ENCODE measurements around the gene SSNA1.

Gene SSNA1, protein sequence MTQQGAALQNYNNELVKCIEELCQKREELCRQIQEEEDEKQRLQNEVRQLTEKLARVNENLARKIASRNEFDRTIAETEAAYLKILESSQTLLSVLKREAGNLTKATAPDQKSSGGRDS

DNA sequence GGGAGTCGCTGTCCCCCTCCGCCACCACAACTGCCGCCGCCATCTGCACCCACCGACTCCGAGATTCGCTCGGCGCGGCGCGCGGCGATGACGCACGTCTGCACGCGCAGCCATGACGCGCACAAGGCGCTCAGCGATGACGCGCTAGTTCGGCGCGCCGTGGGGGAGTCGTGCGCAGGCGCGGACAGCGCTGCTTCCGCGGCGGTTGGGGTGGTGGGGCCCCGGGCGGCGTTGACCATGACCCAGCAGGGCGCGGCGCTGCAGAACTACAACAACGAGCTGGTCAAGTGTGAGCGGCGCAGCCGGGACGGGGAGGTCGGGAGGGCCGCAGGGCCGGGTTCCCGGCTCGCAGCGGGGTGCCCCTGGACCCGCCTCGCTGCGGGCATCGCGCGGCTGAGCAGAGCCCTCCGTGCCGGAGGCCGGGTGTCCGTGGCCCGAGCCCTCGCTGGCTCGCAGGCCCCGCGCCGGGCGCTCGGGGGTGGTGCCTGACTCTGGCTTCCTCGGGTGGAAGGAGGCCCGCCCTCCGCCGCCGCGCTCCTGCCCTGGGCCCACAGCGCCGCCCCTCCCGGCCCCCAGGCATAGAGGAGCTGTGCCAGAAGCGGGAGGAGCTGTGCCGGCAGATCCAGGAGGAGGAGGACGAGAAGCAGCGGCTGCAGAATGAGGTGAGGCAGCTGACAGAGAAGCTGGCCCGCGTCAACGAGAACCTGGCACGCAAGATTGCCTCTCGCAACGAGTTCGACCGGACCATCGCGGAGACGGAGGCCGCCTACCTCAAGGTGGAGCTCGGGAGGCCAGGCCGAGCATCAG, at the start of gene SSNA1, which contains the start of gene ANAPC2:
SSNA1 (plus strand) TSS at position 187 of the 807 bp plus-strand sequence; CDS start at position 238, 51 bp downstream.
ANAPC2 (minus strand) TSS at position 71 of the 807 bp plus-strand sequence; CDS start at position 43, 28 bp downstream.
- DNase-seq: peak; percentile 89

DNA sequence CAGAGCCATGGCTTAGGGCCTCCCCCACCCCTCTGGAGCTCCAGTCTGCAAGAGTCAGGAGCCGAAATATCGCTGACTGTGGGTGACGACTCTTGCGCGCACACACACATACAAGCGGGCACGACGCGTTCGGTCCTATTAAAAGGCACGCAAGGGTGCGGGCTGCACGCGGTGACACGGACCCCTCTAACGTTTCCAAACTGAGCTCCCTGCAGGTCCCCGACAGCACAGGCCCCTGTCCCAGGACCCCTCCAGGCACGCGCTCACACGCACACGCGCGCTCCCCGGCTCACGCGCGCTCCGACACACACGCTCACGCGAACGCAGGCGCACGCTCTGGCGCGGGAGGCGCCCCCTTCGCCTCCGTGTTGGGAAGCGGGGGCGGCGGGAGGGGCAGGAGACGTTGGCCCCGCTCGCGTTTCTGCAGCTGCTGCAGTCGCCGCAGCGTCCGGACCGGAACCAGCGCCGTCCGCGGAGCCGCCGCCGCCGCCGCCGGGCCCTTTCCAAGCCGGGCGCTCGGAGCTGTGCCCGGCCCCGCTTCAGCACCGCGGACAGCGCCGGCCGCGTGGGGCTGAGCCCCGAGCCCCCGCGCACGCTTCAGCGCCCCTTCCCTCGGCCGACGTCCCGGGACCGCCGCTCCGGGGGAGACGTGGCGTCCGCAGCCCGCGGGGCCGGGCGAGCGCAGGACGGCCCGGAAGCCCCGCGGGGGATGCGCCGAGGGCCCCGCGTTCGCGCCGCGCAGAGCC, 49.6 kb upstream of the SSNA1 start, which contains the start of gene GRIN1:
GRIN1 (plus strand) TSS at position 433 of the 746 bp plus-strand sequence. CDS start 333 bp downstream, outside the sequence.
- no peak for DNase-seq

DNA sequence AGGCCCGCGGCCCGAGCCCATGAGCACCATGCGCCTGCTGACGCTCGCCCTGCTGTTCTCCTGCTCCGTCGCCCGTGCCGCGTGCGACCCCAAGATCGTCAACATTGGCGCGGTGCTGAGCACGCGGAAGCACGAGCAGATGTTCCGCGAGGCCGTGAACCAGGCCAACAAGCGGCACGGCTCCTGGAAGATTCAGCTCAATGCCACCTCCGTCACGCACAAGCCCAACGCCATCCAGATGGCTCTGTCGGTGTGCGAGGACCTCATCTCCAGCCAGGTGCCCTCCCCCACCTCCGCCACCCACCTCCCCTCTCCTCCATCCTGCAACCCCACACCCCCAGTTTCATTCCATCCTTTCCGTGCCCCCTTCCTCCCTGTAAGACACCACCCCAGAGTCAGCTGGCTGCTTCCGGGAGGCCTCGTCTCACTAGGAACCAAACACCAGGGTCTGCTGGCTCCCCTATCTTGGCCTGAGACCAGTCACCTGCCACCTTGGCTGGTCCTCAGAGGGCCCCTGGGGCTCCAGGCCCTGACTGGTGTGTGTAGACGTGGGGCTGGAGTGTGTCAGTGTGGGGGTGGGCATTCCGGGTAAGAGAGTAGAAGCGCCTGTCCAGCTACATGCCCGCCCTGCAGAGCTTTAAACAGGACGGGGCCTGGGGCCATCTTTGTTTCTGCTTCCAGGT, 48.9 kb upstream of the SSNA1 start:
- no peak for DNase-seq

DNA sequence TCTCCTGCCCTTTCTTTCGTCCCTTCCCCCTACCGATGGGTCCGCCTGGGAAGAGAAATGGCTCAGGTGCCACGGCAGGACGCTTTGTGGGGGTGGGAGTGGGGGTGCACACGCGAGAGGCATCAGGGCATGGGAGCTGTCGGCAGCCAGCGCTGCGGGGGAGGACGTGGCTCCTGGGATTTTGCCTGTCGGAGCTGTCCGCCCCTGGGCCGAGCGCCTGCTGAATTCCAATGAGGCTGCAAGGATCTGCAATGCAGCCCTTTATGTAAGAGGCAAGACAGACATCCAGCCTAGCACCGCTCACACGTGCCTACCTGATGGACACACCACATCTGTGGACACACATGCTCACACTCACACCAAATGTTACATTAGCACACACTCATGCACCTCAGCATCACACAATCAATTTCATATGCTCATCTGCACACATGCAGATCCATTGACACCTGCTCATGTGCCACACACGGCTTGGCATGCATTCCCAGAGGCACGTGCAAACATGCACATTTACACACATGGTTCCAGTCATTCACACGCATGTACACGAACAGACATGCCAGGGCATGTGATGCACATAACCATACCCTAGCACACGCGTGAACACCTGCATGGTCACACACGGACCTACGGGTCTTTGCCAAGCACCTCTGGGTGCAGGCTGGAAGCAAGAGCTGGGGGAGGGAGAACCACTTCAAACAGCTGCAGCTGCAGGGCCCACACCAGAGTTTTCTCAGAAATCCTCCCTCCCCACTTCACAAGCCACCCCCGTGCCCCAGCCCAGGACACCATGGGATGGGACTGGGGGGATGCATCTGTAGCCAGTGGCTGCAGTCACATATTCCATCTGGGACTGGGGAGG, 48.1 kb upstream of the SSNA1 start:
- DNase-seq: no peak

DNA sequence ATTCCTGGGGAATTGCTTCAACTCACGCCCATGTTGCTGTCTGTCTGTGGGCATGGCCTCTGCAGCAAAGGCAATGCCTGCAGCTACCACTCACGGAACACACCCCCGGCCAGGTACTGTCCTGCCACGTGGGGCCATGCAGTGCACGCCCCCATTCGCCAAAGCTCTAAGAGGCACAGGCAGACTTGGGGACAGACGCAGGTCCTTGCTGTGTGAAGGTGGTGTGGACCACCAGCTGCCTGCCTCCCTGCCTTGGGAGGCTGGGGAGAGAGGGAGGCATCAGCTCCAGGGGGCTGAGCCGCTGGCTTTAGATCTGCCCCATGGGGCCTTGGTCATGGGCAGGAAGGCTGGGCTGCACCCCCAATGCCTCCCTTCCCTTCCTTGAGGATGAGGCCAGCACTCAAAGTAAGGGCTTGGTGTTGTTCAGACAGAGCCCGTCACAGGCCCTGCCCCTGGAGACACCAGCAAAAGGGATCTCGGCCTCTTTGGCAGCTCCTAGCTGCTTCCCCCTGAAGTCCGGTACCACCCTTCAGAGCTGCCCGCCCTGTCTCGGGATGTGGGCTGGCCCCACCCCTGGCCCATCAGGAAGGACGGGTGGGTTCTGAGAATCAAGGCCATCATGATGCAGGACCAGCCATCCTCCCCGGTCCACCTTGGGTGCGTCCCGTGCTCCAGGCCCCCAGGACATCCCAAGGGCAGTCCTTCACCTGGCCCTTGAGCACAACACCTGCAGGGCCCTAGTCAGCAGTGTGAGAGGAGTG, 47.2 kb upstream of the SSNA1 start:
- no peak for DNase-seq

DNA sequence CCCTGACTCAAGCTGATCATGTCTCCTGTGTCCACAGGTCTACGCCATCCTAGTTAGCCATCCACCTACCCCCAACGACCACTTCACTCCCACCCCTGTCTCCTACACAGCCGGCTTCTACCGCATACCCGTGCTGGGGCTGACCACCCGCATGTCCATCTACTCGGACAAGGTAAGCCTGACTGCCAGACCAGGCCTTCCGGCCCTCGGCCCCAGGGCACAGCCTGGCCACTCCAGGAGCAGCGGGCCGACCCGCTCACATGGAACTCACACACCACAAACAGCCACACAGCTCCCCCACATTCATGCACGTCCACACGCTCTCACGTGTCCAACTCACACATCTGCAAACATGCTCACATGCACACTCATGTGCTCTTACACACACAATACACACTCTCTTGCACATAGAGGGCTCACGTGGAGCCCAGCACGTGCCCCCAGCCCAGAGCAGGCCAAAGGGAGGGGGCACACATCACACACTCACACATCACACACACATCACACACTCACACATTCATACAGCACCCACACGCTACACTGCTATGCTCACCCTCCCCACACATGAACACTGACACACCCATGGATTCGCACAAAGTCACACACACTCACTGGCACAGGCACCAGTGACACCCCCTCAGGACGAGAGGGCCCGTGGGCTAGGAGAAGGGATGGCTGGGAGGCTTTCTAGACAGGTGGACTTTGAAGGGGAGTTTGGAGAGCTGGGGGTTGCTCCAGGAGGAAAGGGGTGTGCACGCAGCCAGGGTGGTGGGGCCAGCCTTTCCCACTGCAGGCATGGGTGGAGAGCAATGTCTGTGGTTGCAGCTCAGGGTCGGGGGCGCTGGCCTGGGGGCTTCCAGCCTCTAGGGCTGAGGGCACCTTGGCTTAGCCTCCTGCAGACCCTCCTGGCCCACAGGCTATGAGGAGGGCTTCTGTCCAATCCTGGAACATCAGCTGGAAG, 46.2 kb upstream of the SSNA1 start:
- no peak for DNase-seq

DNA sequence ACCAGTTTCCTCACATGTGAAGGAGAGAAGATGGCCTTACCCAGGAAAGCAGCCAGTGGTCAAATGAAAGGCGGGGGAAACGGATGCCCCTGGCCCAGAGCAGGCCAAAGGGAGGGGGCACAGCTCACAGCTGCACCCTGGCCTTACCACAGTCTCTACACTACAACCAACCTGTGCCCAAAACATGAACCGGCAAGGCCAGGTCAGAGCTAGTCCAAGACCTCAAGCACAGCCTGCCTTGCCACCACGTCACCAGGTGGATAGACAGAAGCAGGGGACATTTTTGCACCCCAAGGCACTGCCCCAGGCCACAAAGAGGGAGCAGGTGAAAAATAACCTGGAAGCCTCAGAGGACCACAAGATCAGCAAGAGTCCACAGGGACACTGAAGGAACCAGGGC, 45.0 kb upstream of the SSNA1 start:
- DNase-seq: no peak

DNA sequence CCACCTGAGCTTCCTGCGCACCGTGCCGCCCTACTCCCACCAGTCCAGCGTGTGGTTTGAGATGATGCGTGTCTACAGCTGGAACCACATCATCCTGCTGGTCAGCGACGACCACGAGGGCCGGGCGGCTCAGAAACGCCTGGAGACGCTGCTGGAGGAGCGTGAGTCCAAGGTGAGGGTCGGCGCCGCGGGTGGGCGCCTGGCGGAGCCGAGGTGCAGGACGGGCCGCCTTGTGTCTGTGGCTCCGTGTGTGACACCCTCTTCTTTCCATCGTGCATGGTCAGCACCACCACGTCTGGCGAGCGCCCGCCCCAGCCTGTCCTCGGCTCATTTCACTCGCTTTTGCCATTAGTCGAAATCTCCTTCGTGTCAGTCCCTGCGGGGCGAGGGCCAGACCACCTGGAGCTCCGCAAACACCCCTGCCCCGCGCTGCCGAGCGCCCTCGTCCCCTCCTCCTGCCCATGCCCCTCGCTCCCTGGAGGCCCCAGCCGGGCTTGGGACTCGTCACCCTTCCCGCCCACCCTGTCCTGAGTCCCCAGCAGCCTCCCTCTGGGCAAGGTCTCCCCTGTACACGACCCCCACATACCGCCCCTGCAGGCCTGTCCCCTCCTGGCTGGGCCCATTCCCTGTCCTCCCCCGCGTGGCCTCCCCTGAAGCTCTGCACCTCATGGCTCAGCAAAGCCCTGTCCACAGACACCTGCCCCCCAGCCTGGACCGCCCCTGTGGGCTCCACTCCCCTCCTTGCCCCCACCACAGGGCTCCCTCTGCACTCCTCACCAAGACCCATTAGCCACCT, 42.5 kb upstream of the SSNA1 start:
- no peak for DNase-seq

DNA sequence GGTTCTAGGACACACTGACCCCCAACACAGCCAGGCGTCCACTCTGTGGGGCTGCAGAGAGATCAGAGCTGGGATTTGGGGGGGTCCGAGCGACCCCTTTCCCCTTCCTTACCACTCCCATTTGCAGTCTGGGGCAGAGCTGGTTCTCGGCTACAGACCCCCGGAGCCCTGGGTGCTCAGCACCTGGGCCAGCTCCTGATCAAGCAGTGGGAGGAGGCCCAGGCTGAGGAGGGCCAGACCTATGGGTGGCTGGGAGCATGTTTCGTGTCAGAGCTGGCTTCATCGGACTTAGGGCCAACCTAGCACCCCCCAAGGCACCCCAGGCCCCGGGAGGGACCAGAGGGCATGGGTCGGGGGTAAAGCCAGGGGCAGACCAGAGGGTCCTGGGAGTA, 42.0 kb upstream of the SSNA1 start:
- DNase-seq: no peak

DNA sequence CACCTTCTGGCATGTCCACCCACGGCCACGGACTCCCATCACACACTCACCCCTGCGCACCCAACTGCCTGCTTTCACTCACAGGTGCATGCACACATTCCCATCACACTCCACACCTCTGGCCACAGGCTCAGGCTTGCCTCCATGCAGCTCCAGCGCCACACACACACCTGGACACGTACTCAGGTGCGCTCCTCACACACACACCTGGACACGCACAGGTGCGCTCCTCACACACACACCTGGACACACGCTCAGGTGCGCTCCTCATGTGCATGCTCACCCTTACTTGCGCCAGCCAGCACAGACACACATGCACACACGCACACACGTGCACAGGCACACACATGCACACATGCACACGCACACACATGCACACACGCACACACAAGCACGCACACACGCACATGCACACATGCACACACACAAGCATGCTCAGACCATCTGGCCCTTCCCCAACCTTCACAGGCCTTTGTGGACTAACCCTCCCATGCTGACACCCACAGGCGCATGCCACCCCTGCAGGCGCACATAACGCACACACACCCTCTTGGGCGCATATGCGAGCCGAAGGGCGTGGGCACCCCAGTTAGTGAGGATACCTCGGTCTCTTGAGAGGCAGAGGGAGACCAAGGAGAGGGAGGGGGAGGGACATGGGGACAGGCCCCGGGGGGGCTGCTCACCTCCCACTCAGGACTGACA, 41.2 kb upstream of the SSNA1 start:
- no peak for DNase-seq

DNA sequence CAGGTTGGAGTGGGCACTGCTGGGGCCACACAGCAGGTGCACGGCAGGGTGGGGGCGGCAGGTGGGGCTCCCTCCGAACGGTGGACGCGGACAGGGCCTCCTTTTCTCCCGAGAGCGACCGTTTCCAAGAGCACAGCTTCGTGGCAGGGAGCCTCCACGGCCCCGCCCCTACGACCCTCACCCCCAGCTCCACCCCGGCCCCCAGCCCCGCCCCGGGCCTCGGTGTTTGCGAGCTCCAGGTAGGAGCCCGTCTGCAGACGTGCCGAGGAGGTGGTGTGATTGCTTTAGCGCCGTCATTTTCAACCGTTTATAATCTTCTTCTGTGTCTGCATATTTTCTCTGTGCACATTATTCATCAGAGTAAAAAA, 40.7 kb upstream of the SSNA1 start:
- DNase-seq: no peak

DNA sequence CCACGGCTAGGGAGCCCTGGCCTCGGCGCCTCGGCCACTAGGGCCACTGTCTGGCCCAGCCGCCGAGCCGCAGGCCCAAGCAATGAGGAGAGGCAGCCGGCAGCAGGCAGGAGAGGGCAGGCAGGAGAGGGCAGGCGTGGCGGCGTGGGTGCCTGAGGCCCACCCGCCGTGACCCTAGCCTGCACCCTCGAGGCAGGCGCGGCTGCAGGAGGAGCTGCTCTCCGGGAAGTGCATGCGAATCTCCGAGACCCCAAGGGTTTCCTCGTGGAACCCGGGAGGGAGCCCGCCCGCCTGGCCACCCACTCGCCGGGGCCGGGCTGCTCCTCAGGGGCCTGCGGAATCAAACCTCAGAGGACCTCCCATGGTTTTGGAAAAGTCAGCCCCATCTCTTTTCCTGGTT, 40.2 kb upstream of the SSNA1 start:
- no peak for DNase-seq

DNA sequence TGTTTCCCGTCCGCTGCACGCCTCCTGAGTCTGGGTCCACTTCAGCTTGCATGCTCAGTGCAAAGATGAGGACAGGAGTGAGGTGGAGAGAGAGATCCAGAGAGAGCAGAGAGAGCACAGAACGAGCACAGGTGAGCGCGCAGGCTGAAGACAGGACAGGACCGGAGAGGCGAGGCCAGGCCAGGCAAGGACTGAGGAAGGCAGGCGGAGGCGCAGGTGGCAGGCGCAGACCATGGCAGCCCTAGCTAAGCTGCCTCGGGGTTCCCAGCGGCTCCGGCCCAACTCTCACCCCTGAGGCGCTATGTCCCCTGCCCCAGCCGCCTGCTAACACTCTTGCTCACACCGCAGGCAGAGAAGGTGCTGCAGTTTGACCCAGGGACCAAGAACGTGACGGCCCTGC, 39.8 kb upstream of the SSNA1 start:
- DNase-seq: no peak

DNA sequence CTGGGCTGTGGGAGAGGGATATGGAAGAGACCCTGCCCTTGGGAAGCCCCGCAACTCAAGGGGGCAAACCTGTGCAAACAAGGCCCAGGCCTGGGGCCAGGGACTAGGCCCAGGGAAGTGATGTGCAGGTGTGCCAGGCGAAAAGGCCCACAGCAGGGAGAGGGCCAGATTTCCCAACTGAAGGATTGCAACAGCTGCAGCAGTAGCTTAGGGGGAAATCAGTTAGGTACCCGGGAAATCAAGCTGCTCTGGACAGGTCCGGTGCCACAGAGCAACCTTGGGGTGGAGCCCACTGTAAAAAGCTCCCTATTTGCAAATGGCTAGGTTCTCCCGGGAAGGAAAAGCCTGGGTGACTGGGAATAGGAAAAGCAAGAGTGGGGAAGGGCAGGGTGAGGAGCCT, 39.1 kb upstream of the SSNA1 start:
- no peak for DNase-seq

DNA sequence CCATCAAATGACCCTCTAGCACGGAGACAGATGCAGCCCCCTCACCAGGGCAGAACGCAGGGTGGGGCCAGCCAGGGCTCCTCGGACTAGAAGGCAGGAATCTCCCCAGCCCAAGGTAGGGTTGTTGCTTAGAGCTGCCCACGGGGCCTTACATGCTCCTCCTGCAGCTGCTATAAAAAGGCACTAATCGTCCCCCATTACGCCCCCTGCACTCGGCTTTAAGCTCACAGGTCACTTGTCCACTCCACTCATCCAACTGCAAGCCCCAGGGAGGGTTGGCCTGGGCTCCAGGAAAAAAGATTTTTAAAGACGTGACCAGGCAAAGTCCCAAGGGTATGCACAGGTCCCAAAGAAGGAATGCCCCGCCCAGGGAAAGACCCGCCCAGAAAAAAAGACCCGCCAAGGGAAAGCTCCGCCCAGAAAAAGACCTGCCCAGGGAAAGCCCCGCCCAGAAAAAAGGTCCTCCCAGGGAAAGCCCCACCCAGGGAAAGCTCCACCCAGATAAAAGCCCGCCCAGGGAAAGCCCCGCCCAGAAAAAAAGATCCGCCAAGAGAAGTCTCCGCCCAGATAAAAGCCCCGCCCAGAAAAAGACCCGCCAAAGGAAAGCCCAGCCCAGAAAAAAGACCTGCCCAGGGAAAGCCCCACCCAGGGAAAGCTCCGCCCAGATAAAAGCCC, 38.4 kb upstream of the SSNA1 start:
- no peak for DNase-seq

DNA sequence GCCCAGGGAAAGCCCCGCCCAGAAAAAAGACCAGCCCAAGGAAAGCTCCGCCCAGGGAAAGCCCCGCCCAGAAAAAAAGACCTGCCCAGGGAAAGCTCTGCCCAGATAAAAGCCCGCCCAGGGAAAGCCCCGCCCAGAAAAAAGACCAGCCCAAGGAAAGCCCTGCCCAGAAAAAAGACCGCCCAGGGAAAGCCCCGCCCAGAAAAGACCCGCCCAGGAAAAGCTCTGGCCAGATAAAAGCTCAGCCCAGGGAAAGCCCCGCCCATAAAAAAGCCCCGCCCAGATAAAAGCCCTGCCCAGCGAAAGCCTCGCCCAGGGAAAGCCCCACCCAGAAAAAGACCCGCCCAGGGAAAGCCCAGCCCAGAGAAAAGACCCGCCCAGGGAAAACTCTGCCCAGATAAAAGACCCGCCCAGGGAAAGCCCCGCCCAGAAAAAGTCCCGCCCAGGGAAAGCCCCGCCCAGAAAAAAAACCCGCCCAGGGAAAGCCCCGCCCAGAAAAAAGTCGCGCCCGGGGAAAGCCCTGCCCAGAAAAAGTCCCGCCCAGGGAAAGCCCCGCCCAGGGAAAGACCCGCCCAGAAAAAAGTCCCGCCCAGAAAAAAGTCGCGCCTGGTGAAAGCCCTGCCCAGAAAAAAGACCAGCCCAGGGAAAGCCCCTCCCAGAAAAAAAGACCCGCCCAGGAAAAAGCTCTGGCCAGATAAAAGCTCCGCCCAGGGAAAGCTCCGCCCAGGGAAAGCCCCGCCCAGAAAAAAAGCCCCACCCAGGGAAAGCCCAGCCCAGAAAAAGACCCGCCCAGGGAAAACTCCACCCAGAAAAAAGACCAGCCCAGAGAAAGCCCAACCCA, 37.6 kb upstream of the SSNA1 start:
- DNase-seq: no peak

DNA sequence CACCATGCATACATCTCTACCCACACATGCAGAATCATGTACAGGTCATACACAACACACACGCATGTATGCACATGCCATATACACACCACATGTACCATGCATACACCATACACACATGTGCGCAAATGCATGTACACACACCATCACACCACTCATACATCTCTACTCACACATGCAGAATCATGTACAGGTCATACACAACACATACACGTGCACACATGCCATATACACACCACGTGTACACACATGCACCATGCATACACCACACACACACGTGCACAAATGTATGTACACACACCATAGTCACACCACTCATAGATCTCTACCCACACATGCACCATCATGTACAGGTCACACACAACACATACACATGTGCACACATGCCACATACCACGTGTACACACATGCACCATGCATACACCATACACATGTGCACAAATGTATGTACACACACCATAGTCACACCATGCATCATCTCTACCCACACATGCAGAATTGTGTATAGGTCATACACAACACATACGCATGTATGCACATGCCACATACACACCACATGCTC, 35.6 kb upstream of the SSNA1 start:
- no peak for DNase-seq
